NCI-H1930 (cell line): ENCODE measurements around the gene DDX31.
A peak's percentile ranks its signal among the peaks of the same experiment; 100 is the strongest.
"Not testable (repeated sequence)": the region's sequence is repeated elsewhere in the genome, so short reads cannot be mapped to it uniquely, and the experiment has no call there.

Experiments
- DNase-seq, 2 experiments: peaks; one replicate each; lab custom pipeline; 2025; lab: John Stamatoyannopoulos, UW

DDX31 gene

GRCh38 chr9:132578367-132578932, 91.3 kb downstream of the DDX31 start:
- no peak for DNase-seq

- DNase-seq = no peak
Observed at GRCh38 chr9:132577119-132577518, 92.7 kb downstream of the DDX31 start.

- DNase-seq = no peak
Observed at GRCh38 chr9:132575811-132576210, 94.0 kb downstream of the DDX31 start.

GRCh38 chr9:132575005-132575609, 94.7 kb downstream of the DDX31 start:
- DNase-seq = peak; percentile 20 to 60

GRCh38 chr9:132572921-132573320, 96.9 kb downstream of the DDX31 start:
- no peak for DNase-seq

GRCh38 chr9:132571806-132572600, 97.8 kb downstream of the DDX31 start:
- DNase-seq = no peak

GRCh38 chr9:132568787-132569186, 101.0 kb downstream of the DDX31 start:
- not testable (repeated sequence) for DNase-seq

- DNase-seq = no peak
Observed at GRCh38 chr9:132564526-132564925, 105.3 kb downstream of the DDX31 start.

- no peak for DNase-seq
Observed at GRCh38 chr9:132562306-132562573, 107.5 kb downstream of the DDX31 start.

GRCh38 chr9:132560616-132561202, 109.1 kb downstream of the DDX31 start:
- DNase-seq = no peak

GRCh38 chr9:132559711-132560110, 110.1 kb downstream of the DDX31 start:
- no peak for DNase-seq

GRCh38 chr9:132557159-132557558, 112.6 kb downstream of the DDX31 start:
- no peak for DNase-seq

- DNase-seq = no peak
Observed at GRCh38 chr9:132556714-132557113, 113.1 kb downstream of the DDX31 start.

- no peak for DNase-seq
Observed at GRCh38 chr9:132556235-132556634, 113.5 kb downstream of the DDX31 start.

GRCh38 chr9:132555528-132555927, 114.3 kb downstream of the DDX31 start:
- no peak for DNase-seq

- DNase-seq = no peak
Observed at GRCh38 chr9:132554755-132555154, 115.0 kb downstream of the DDX31 start.

GRCh38 chr9:132552041-132552440, 117.7 kb downstream of the DDX31 start:
- no peak for DNase-seq

GRCh38 chr9:132551556-132551955, 118.2 kb downstream of the DDX31 start:
- no peak for DNase-seq

GRCh38 chr9:132548751-132549640, 120.8 kb downstream of the DDX31 start:
- no peak for DNase-seq

- DNase-seq = no peak
Observed at GRCh38 chr9:132547976-132548730, 121.6 kb downstream of the DDX31 start.

GRCh38 chr9:132547436-132547835, 122.3 kb downstream of the DDX31 start:
- DNase-seq = no peak
